NT2/D1 (cell line): Measurements from ENCODE around the gene SOX14.

Source experiments
- SUZ12 ChIP-seq: IDR thresholded peaks from 2 replicates; pipeline ENCODE4 v1.6.1; 2011; ENCODE audit not compliant: insufficient read length, insufficient read depth; ENCODE audit errors: extremely low read depth
- YY1 ChIP-seq: IDR thresholded peaks from 2 replicates; pipeline ENCODE4 v1.6.1; 2011; ENCODE audit not compliant: insufficient read length, insufficient read depth
- ZNF274 ChIP-seq: IDR thresholded peaks from 2 replicates; pipeline ENCODE4 v1.6.1; 2011; ENCODE audit warnings: mild to moderate bottlenecking, low read depth, low read length

GRCh38 chr3:137738710-137739109, 25.4 kb upstream of the SOX14 start:
- TF ChIP-seq YY1, result no peak
- no peak for TF ChIP-seq ZNF274
- TF ChIP-seq SUZ12, result no peak
